Measurements from ENCODE around the gene MBNL2.

MBNL2 gene

DNA sequence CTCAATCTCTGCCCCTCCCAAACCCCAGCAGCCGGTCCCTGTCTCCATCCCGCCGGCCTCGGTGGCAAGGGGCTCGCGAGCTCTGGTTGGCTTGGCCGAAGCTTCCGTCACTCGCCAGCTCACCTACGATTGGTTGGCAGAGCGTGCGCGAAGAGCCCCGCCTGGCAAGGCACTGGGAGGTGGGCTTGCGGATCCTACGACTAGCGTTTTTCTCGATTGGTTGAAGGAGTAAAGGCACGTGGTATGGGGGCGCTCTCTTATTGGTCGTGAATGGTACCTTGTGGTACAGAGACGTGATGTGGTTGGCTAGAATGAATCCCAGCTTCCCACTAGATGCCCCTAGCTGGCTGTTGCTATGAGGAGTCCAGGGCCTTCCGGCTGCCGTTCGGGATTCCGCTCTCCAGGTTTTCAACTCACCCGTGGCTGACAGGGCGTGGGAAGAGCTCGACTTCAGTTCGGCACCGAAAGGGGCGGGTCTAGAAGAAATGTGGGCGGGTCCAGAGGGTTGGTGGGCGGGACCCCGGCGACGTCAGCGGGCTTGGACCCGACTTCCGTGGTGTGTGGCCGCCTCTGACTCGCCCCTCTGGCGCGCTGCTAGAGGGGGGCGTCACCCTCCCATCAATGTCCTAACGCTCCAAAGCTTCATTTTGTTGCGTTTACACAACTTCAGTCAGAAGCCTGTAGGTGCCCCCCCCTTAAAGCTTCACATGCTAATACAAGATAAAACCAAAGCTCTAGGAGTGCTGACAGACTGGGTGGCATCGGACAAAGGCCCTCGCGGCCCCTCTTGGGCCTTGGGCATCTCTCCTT, 211.0 kb downstream of the MBNL2 start:
- DNase-seq: peak; percentile 47

DNA sequence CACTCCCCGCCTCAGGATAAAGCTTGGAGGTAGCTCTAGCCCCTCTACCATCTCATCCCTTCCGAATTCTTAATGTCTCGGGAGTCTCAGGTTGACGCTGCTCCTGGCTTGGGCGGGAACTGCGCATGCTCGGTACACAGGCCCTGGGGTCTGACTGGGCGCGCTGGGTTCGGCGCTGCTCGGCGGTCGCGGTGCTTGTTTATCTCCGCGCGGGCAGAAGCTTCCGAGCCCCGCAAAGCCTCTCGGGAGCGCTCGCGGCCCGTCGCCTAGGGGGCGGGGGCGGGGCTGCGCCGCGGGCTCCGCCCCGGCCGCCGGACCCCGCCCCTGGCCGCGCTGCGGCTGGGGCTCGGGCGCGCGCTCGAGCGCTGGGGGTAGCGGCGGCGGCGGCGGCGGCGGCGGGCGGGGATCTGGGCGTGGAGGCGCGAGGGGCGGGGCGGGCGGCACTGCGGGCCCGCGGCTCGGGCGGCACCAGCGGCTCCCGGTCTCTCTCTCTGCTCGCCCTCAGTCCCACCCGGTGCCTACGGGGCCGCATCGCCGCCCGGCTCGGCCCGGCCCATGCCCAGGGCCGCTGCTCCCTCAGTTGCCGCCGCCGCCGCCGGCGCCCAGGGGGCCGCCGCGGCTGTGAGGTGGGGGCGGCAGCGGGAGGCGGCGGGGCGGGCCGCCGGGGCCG, 211.7 kb downstream of the MBNL2 start, which contains the start of gene RAP2A:
Gene RAP2A, plus strand, starts transcription at position 443 of the 670 bp plus-strand sequence. CDS start 302 bp downstream, outside the sequence.
- peak; percentile 62 for DNase-seq

DNA sequence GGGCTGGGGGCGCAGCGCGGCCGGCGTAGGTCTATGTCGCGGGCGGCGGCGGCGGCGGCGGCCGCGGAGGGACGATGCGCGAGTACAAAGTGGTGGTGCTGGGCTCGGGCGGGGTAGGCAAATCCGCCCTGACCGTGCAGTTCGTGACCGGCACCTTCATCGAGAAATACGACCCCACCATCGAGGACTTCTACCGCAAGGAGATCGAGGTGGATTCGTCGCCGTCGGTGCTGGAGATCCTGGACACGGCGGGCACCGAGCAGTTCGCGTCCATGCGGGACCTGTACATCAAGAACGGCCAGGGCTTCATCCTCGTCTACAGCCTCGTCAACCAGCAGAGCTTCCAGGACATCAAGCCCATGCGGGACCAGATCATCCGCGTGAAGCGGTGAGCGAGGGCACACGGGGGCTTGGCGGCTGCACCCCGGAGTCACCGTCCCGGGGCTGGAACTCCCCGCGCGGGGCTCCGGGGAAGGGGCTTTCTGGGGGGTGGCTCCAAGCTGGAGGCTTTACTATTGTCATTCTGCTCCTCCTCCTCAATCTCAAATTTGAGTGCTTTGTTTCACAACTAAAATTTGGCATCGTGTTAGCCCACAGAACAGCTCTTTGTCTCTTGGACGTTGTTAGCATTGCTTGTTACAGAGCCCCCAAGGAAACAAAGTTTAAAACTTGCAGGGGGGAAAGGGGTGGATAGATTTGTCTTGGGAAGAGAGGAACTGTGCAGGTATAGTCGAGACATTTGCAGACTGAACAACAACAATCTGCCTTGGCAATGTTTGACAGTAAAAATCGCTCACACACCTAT, 212.5 kb downstream of the MBNL2 start:
- no peak for DNase-seq

DNA sequence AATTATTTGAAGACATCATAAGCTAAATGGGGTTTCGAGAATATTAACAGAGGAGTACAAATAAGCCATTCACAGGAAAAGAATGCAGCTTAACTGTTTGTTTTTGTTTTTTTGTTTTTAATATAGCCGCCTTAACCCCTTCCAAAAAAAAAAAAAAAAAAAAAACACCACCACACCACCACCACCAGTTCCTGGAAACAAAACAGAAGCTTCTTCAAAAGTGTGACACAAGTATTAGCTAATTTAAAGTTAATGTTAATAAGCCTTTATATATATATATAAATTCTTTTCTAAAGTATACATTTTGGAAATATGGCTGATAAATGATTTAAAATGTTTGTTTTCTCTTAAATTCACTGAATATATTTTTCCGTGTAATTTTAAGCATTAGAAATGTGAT, 213.2 kb downstream of the MBNL2 start:
- no peak for DNase-seq

DNA sequence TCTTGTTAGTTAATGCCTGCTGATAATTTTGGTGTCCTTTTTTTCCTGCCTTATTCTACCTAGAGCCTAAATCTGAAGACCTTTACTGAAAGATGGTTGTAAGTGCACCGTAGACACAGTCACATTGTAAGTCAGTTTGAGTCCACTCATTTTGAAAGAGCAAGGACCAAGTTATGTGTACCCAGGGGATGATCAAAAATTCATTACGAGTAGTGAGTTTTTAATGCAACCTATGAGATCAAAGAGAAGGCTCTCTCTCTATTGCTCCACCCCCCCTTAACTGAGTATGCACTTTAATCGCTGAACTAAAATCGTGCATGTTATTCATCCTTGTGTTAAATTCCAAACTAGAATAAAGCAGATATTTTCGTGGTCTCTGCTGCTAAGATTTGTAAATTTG, 213.7 kb downstream of the MBNL2 start:
- no peak for DNase-seq

DNA sequence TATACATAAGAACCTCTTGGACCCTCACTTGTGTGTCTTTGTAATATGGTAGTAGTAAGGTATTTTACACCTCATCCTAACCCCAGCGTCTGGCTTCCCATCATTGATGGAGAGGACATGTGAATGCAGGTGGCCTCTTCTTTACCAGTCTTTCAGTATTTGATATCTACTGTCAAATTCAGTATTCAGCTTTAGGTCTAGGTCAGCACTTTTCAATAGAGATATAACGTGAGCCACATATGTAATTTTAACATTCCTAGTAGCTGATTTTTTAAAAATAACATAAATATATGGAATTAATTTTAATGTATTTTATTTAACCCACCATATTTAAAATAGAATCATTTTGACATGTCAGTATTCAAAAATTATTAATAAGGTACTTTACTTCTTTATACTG, 214.7 kb downstream of the MBNL2 start:
- no peak for DNase-seq

DNA sequence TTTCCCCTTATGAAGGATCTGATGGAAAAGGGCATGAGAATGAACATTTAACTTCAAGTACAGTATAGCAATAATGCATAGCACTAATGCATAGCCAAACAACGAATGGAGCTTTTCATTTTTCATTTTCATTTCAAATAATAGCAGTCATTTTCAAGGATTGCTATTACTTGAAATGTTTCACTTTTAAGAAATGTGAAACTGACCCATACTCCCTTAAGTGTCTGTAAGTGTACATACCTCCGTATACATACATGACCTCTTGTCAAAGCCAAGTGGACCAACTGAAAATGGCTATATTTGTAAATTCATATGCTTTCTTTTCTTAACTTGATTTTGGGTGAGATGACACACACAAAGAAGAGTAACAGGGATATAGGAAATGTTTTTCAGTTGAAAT, 215.6 kb downstream of the MBNL2 start:
- no peak for DNase-seq

DNA sequence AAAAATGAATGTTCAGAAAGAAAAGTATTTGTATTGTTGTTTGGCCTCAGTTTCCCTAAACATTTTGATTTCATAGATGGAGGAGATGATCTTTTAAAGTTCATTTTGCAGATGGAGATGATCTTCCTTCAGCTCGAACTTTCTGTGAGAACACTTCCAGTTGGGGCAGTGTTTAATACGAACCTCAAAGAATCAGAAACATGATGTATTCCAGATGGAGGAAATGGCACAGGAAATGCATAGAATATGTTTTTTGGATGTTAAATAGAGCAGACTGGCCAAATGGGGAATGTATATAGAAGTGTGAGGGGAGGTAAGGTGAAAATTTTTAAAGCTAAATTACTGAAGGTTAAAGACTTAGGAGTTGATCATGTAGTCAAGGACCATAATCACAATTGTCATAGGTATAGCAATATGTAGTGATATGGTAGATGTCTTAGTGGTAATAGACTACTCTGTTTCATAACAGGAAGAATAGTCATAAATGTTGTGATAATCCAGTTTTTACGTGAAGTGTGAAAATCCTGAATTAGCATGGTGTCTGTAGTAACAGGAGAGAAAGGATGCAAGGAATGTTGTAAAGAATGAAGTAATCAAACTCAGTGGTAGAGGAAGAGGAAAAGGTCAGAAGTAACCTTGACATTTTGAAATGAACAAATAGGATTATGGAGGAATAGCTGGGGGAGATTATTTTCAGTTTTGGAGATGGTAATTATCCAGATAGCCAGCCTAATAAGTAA, 216.9 kb downstream of the MBNL2 start:
- no peak for DNase-seq

DNA sequence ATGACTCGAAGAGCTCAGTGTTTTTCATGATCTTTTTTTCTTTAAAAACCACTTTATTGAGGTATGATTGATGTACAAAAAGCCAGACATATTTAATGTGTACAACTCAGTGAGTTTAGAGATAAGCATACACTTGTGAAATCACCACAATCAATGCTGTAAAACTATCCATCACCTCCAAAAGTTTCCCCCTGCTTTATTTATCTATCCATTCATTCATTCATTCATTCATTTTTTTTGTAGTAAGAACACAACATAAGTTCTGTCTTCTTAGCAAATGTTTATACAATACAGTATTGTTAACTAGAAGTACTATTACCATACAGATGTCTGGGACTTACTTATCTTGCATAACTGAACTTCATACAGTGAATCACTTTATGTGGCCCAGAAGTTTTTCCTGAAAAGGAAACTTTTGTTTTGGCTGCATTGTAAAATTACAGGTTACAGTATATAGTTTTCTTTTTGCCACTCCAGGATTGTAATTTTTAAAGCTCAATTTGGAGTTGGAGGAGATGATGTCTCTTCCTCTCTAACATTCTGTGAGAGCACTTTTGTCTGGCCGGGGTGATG, 218.6 kb downstream of the MBNL2 start:
- no peak for DNase-seq

DNA sequence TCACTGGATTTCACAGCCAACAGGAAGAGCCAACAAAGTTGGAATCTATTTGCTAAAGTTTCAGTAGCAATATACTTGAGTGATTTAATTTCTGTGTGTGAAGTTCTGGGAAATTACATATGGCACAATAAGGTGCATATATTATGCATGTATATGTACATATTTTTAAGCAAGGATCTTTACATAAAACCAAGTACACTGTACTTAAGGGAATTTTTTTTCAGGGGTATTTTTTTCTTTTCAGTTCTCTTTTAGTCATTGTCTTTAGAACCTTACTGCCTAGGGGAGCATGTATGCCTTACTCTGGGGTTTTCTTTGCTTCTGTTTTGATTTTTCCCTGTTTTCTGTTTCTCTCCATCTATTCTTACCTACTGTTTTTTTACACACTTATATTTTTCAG, 219.2 kb downstream of the MBNL2 start:
- no peak for DNase-seq
